Measurements from ENCODE around the gene MACROD2.

DNA sequence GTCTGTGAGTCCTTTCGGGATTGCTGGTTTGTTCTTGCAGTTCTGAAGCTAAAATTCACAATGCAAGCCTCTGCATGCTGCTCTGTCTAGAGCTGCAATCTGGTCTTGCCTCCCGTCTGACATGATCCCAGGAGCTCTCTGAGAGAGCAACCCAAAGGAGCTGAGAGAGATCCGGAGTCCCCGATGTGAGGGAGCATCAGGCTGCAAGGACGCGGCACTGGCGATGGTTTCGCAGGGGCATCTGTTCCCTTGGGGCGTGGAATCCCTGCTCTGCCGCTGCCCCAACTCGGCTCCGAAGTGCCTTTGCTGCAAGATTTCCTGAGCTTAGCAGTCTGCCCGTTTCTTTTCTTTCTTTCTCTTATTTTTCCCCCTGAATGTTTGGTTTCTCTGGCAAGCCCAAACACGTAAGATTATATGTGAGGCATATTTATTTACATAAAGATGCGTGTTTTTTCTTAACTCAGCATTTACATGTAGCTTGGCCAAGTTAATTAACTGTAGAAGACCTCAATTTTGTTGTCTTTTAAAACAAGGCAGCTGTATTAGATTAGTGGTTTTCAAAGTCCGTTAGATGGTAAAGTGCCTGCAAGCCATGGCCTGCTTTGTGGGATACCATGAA, 1704.9 kb downstream of the MACROD2 start:
- TF ChIP-seq CTCF (IDR thresholded peaks at IDR 0.05) (no peak), POLR2A (IDR thresholded peaks at IDR 0.05) (no peak), POLR2AphosphoS5 (IDR thresholded peaks at IDR 0.05) (no peak)

All from suprapubic skin (tissue), 4 donors.